T-cell (primary cell): Measurements from ENCODE around the gene SRRT. TPM values are rescaled to one million over a fixed set of nuclear protein-coding genes. Genes with fewer than 3 reads are reported as not detected.

ENCODE experiments used
- ATAC-seq, 4 experiments: fragments of 200-7000 bp in 3 of 4; fragments of 150-1000 bp in 1 of 4; cut with Tn5 transposase; replicated peaks in 1 of 4; 1 replicate in 3 of 4; 2 replicates in 1 of 4; pipeline ENCODE4 v1.10.0; 2021; ENCODE audit warnings: moderate library complexity in 3 of 4, mild to moderate bottlenecking in 2 of 4, moderate number of reproducible peaks in 1 of 4
- CTCF ChIA-PET, 2 donors: fragments of 300-600 bp; sonication (Branson Sonifier 250); formaldehyde crosslinking; loops; one replicate each; lab custom pipeline; 2022; ENCODE audit warnings: antibody characterized with exemption in 2 of 2; lab: Charles Lee
- POLR2A ChIA-PET, 2 donors: fragments of 300-600 bp; sonication (Branson Sonifier 250); formaldehyde crosslinking; loops; one replicate each; lab custom pipeline; 2022; ENCODE audit warnings: antibody characterized with exemption in 2 of 2; lab: Charles Lee
- DNase-seq, 35 experiments: peaks; one replicate each; pipeline versions ENCODE4 v3.0.0 to v3.0.0-alpha.2; 2013 to 2023
- H3K27ac ChIP-seq: one replicate; pipeline ENCODE4 v1.5.1; 2013; ENCODE audit warnings: low read length
- H3K27me3 ChIP-seq, 2 experiments: replicated peaks in 1 of 2; 1 replicate in 1 of 2; 2 replicates in 1 of 2; pipeline versions ENCODE4 v1.6.1 to v1.7.0; 2013; ENCODE audit warnings: low read length in 1 of 2, mixed read lengths in 1 of 2; ENCODE audit not compliant: control insufficient read depth in 2 of 2, insufficient read depth in 2 of 2; ENCODE audit errors: extremely low read depth in 1 of 2
- H3K36me3 ChIP-seq, 2 donors: 1 replicate in 1 of 2; 2 replicates in 1 of 2; pipeline versions ENCODE4 v1.6.1 to v1.7.0; 2013; ENCODE audit warnings: low read length in 1 of 2; ENCODE audit not compliant: control insufficient read depth in 2 of 2, insufficient read depth in 1 of 2; ENCODE audit errors: extremely low read depth in 1 of 2
- H3K4me1 ChIP-seq, 2 experiments: 1 replicate in 1 of 2; 2 replicates in 1 of 2; pipeline versions ENCODE4 v1.6.1 to v1.7.0; 2013; ENCODE audit warnings: low read length in 2 of 2, mixed read lengths in 1 of 2; ENCODE audit not compliant: insufficient read depth in 2 of 2, control insufficient read depth in 1 of 2; ENCODE audit errors: extremely low read depth in 1 of 2
- H3K4me3 ChIP-seq, 2 donors: 1 replicate in 1 of 2; 2 replicates in 1 of 2; pipeline versions ENCODE4 v1.5.1 to v1.7.0; 2013; ENCODE audit warnings: mild to moderate bottlenecking in 2 of 2, low read length in 1 of 2, moderate library complexity in 1 of 2; ENCODE audit not compliant: control insufficient read depth in 1 of 2; ENCODE audit errors: extremely low read depth in 1 of 2
- H3K9me3 ChIP-seq: 2 replicates; pipeline ENCODE4 v1.7.0; 2013
- H3K27ac Mint-ChIP-seq, 2 donors: one replicate each; pipeline ENCODE4 v1.8.0; 2020 to 2021; ENCODE audit warnings: mild to moderate bottlenecking in 2 of 2, mixed read lengths in 2 of 2
- H3K27me3 Mint-ChIP-seq, 2 donors: one replicate each; pipeline ENCODE4 v1.8.0; 2021 to 2022; ENCODE audit warnings: mixed read lengths in 2 of 2
- H3K36me3 Mint-ChIP-seq: one replicate; pipeline ENCODE4 v1.8.0; 2021; ENCODE audit warnings: mixed read lengths
- H3K4me1 Mint-ChIP-seq, 3 donors: one replicate each; pipeline ENCODE4 v1.8.0; 2020 to 2022; ENCODE audit warnings: mixed read lengths in 3 of 3, mild to moderate bottlenecking in 1 of 3
- H3K4me3 Mint-ChIP-seq, 3 donors: one replicate each; pipeline ENCODE4 v1.8.0; 2020 to 2022; ENCODE audit warnings: mild to moderate bottlenecking in 3 of 3, mixed read lengths in 3 of 3, moderate library complexity in 3 of 3
- H3K9me3 Mint-ChIP-seq, 3 donors: one replicate each; pipeline ENCODE4 v1.8.0; 2020 to 2022; ENCODE audit warnings: mixed read lengths in 3 of 3
- WGBS: methylation state at CpG from one replicate; pipeline ENCODE4 v1.1.5; 2013; ENCODE audit warnings: missing lambda C conversion rate; ENCODE audit not compliant: insufficient coverage; 5-methylcytosine and 5-hydroxymethylcytosine counted together
- total RNA-seq, 35 experiments: library from RNA in 6 of 35; stranded (reverse) in 6 of 35; fragments of 120-200 nt in 1 of 35; gene quantifications; one replicate each; pipeline versions ENCODE4 v1.2.1 to v1.2.4 and lab custom pipeline; 2013 to 2026

Gene SRRT
- total RNA-seq, 5 donors from 2014 or later (not counting 1 experiment from before 2014, with no cell fraction given) = 224 to 308 (median 243) TPM

GRCh38 chr7:100874300-100874576 lies 665 bp upstream of the SRRT start:
- CTCF ChIA-PET = interaction anchor here in 1 of 2 donors (1.6 to 2.4 kb wide), 2 partner anchors 22 to 168 kb away, joined by 6 to 8 read pairs; partner anchors contain the start of genes POP7 and SLC12A9
- Histone ChIP-seq H3K4me3 (peak overlapping the region; percentile 59 to 73), H3K27me3 (no peaks in the 10 kb centered on the region), H3K36me3 (peaks cover 0 to 14% of the 10 kb centered on the region in 2 donors), H3K9me3 (no peaks in the 10 kb centered on the region), H3K27ac (peak overlapping the region; percentile 93), H3K4me1 (peaks cover 6 to 45% of the 10 kb centered on the region in 2 experiments)
- H3K9me3 Mint-ChIP-seq = no peaks in the 10 kb centered on the region
- peaks cover 19% of the 10 kb centered on the region for H3K36me3 Mint-ChIP-seq
- POLR2A ChIA-PET = no interaction called here
- H3K27me3 Mint-ChIP-seq = no peaks in the 10 kb centered on the region
- H3K27ac Mint-ChIP-seq = peak overlapping the region; percentile 95 to 98
- DNase-seq = no peak
- H3K4me1 Mint-ChIP-seq = peaks cover 44 to 50% (median 48%) of the 10 kb centered on the region in 3 donors
- 64% methylated on average over 3 of the region's 8 CpGs for WGBS
- peak in 1 of 4 experiments; percentile 3 for ATAC-seq
- H3K4me3 Mint-ChIP-seq = peak overlapping the region; percentile 92 to 98 (median 98)

- H3K27ac ChIP-seq = peak overlapping the region; percentile 93
- no peaks in the 10 kb centered on the region for H3K27me3 ChIP-seq
- WGBS = under 1% methylated on average over 26 of the region's 39 CpGs
- ATAC-seq (peak; percentile 8 to 28 (median 26)), DNase-seq (peak in 7 of 35 experiments; percentile 19 to 51 (median 32))
- peaks cover 6 to 51% of the 10 kb centered on the region in 2 experiments for H3K4me1 ChIP-seq
- peak overlapping the region; percentile 92 to 98 (median 98) for H3K4me3 Mint-ChIP-seq
- ChIA-PET POLR2A (interaction anchor here (0.6 to 1.8 kb wide), 4 partner anchors 14 to 76 kb away, joined by 5 to 21 read pairs (median 8); partner anchors contain the start of gene UFSP1 (in 2 of the 2)), CTCF (interaction anchor here in 1 of 2 donors (1.0 to 2.4 kb wide), 6 partner anchors 12 to 202 kb away, joined by 3 to 13 read pairs (median 6); partner anchors contain the start of genes POP7, SLC12A9 and UFSP1)
- H3K9me3 Mint-ChIP-seq = no peaks in the 10 kb centered on the region
- H3K9me3 ChIP-seq = no peaks in the 10 kb centered on the region
- peak overlapping the region; percentile 59 to 73 for H3K4me3 ChIP-seq
- H3K4me1 Mint-ChIP-seq = peaks cover 54 to 59% (median 57%) of the 10 kb centered on the region in 3 donors
- no peaks in the 10 kb centered on the region for H3K27me3 Mint-ChIP-seq
- peak overlapping the region; percentile 95 to 98 for H3K27ac Mint-ChIP-seq
- H3K36me3 ChIP-seq = peaks cover 5 to 20% of the 10 kb centered on the region in 2 donors
- H3K36me3 Mint-ChIP-seq = peaks cover 25% of the 10 kb centered on the region
Observed at GRCh38 chr7:100875356-100875751, 451 bp downstream of the SRRT start.

DNA sequence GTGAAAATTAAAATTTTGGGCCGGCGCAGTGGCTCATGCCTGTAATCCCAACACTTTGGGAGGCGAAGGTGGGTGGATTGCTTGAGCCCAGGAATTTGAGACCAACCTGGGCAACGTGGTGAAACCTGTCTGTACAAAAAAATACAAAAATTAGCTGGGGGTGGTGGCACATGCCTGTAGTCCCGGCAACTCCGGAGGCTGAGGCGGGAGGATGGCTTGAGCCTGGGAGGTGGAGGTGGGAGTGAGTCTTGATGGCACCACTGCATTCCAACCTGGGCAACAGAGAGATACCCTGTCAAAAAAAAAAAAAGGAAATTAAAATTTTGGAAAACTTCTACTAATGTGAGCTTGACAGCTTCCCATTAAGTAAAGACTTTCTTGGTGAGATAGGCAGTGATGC lies 3.1 kb downstream of the SRRT start:
- H3K27me3 Mint-ChIP-seq = no peaks in the 10 kb centered on the region
- ChIA-PET POLR2A (interaction anchor here (0.6 kb wide), 2 partner anchors 203 to 339 kb away, joined by 3 read pairs; partner anchors contain the start of gene AGFG2 (in 1 of the 2)), CTCF (interaction anchor here (0.7 to 1.1 kb wide), 2 partner anchors 12 to 362 kb away, joined by 3 read pairs; partner anchors contain the start of gene UFSP1 (in 1 of the 2))
- H3K36me3 Mint-ChIP-seq = peaks cover 39% of the 10 kb centered on the region
- H3K4me1 ChIP-seq = peaks cover 6 to 51% of the 10 kb centered on the region in 2 experiments
- no peaks in the 10 kb centered on the region for H3K9me3 Mint-ChIP-seq
- ATAC-seq (no peak), DNase-seq (no peak)
- no peak overlapping the region for H3K27ac ChIP-seq
- no peak overlapping the region for H3K4me3 Mint-ChIP-seq
- no peak overlapping the region for H3K4me3 ChIP-seq
- peak overlapping the region in 1 of 2 donors; percentile 41 for H3K27ac Mint-ChIP-seq
- WGBS = 85% methylated on average over 5 of the region's 7 CpGs
- H3K4me1 Mint-ChIP-seq = peaks cover 60 to 66% (median 63%) of the 10 kb centered on the region in 3 donors
- peaks cover 15 to 45% of the 10 kb centered on the region in 2 donors for H3K36me3 ChIP-seq
- H3K9me3 ChIP-seq = no peaks in the 10 kb centered on the region
- H3K27me3 ChIP-seq = no peaks in the 10 kb centered on the region

DNA sequence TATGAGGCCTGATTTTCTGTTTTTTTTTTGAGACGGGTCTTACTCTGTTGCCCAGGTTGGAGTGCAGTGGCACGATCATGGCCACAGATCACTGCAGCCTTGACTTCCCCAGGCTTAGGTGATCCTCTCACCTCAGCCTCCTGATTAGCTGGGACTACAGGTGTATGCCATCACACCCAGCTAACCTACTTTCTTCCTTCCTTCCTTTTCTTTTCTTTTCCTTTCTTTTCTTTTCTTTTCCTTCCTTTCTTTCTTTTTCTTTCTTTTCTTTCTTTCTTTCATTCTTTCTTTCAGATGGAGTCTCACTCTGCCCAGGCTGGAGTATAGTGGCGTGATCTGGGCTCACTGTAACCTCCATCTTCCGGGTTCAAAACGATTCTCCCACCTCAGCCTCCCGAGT lies 3.8 kb downstream of the SRRT start:
- WGBS = 62% methylated on average over 2 of the region's 6 CpGs
- Histone ChIP-seq H3K36me3 (peaks cover 15 to 51% of the 10 kb centered on the region in 2 donors), H3K9me3 (no peaks in the 10 kb centered on the region), H3K27ac (no peak overlapping the region), H3K4me3 (no peak overlapping the region), H3K4me1 (peaks cover 6 to 51% of the 10 kb centered on the region in 2 experiments), H3K27me3 (no peaks in the 10 kb centered on the region)
- peak overlapping the region in 1 of 3 donors; percentile 40 for H3K4me3 Mint-ChIP-seq
- H3K27ac Mint-ChIP-seq = peak overlapping the region; percentile 31 to 55
- ChIA-PET POLR2A (interaction anchor here in 1 of 2 donors (0.6 kb wide), 1 partner anchor 339 kb away, joined by 3 read pairs; the partner anchor contains the start of gene AGFG2), CTCF (interaction anchor here (0.7 to 1.1 kb wide), 2 partner anchors 11 to 363 kb away, joined by 3 read pairs; partner anchors contain the start of gene UFSP1 (in 1 of the 2))
- no peaks in the 10 kb centered on the region for H3K27me3 Mint-ChIP-seq
- H3K4me1 Mint-ChIP-seq = peaks cover 63 to 67% (median 66%) of the 10 kb centered on the region in 3 donors
- no peak for DNase-seq
- no peaks in the 10 kb centered on the region for H3K9me3 Mint-ChIP-seq
- peaks cover 45% of the 10 kb centered on the region for H3K36me3 Mint-ChIP-seq
- no peak for ATAC-seq

DNA sequence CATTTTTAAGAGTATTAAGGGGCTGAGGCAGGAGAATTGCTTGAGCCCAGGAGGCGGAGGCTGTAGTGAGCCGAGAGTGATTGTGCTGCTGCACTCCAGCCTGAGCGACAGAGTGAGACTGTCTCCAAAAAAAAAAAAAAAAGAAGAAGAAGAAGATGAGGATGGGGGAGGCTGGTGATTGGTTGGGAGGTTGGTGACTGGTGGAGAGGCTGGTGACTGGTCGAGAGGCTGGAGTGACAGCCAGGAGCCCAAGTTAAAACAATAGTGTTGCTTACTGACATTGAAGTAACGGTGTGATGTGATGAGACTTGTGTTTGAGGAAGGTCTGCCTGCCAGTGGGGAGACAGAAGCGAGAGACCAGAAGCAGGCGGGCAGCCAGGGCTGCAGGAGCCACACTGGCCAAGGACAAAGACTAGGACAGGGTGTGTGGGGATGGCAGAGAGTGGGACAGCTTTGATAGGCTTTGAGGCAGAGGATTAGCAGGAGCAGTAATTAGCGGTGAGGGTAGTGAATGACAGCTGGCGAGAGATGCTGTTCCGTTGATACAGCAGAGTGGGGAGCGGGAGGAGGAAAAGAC lies 4.9 kb downstream of the SRRT start:
- Mint-ChIP-seq H3K9me3 (no peaks in the 10 kb centered on the region), H3K36me3 (peaks cover 54% of the 10 kb centered on the region), H3K27me3 (no peaks in the 10 kb centered on the region), H3K4me3 (no peak overlapping the region), H3K27ac (peak overlapping the region; percentile 1 to 47), H3K4me1 (peaks cover 57 to 64% (median 60%) of the 10 kb centered on the region in 3 donors)
- 85% methylated on average over 10 of the region's 11 CpGs for WGBS
- DNase-seq (no peak), ATAC-seq (no peak)
- CTCF ChIA-PET = interaction anchor here in 1 of 2 donors (0.6 kb wide), 1 partner anchor 1262 kb away, joined by 4 read pairs; no protein-coding TSS in a partner anchor
- no peaks in the 10 kb centered on the region for H3K9me3 ChIP-seq
- no peaks in the 10 kb centered on the region for H3K27me3 ChIP-seq
- no peak overlapping the region for H3K27ac ChIP-seq
- peaks cover 6 to 49% of the 10 kb centered on the region in 2 experiments for H3K4me1 ChIP-seq
- H3K36me3 ChIP-seq = peaks cover 21 to 62% of the 10 kb centered on the region in 2 donors
- no peak overlapping the region for H3K4me3 ChIP-seq
- POLR2A ChIA-PET = no interaction called here

DNA sequence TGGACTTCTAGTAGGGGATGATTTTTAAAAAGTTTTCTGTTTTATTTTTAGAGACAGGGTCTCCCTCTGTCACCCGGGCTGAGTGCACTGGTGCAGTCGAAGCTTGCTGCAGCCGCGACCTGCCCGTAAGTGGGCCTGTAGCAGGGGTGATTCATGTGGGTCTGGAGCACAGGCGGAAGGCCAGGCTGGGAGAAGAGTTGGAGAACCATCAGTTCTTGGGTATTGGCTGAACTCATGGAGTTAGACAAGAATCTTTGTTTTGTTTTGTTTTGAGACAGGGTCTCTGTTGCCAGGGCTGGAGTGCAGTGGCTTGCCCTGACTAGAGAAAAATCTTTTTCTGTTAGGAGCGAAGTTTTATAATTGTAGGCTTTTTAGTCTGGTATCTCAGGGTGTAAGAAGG lies 5.7 kb downstream of the SRRT start:
- POLR2A ChIA-PET = no interaction called here
- H3K36me3 Mint-ChIP-seq = peaks cover 56% of the 10 kb centered on the region

More for the DNA sequence above, 5.7 kb downstream of the SRRT start:
- CTCF ChIA-PET = no interaction called here
- Histone ChIP-seq H3K27me3 (no peaks in the 10 kb centered on the region), H3K36me3 (peaks cover 21 to 71% of the 10 kb centered on the region in 2 donors), H3K4me3 (no peak overlapping the region), H3K27ac (no peak overlapping the region), H3K9me3 (no peaks in the 10 kb centered on the region), H3K4me1 (peaks cover 6 to 52% of the 10 kb centered on the region in 2 experiments)
- H3K9me3 Mint-ChIP-seq = no peaks in the 10 kb centered on the region
- no peak for ATAC-seq
- no peak overlapping the region for H3K27ac Mint-ChIP-seq
- 88% methylated on average over 7 of the region's 7 CpGs for WGBS
- no peak overlapping the region for H3K4me3 Mint-ChIP-seq
- no peak for DNase-seq
- no peaks in the 10 kb centered on the region for H3K27me3 Mint-ChIP-seq
- peaks cover 52 to 62% (median 58%) of the 10 kb centered on the region in 3 donors for H3K4me1 Mint-ChIP-seq
